ENCODE data around the gene HS6ST1. TPM values are rescaled to one million over a fixed set of nuclear protein-coding genes. Genes with fewer than 3 reads are reported as not detected.

The HS6ST1 gene
- total RNA-seq = 17.6 and 17.7 TPM in 2 replicates

GRCh38 chr2:128318776-128319464, at the start of gene HS6ST1:
TSS of gene HS6ST1 (minus strand) at chr2:128318868. CDS start at chr2:128318563, 305 bp downstream.
- Mint-ChIP-seq H3K4me1 (ENCODE audit: low read depth) (peaks cover 24% of the 10 kb centered on the region), H3K9me3 (no peaks in the 10 kb centered on the region), H3K27ac (no peak within 1 kb of the TSS), H3K27me3 (ENCODE audit: low read depth) (peaks cover 12% of the 10 kb centered on the region), H3K4me3 (ENCODE audit: low read depth) (peak within 1 kb of the TSS; percentile 87), H3K36me3 (ENCODE audit: low read depth) (peaks cover 13% of the 10 kb centered on the region)
- intact Hi-C loops (cut with micrococcal nuclease) = loop anchor here (5.0 kb wide), 1 partner anchor 87 kb away; no protein-coding TSS in a partner anchor
- DNase-seq (ENCODE audit: low spot score) = peak; percentile 84

- H3K27ac Mint-ChIP-seq = no peak overlapping the region
- DNase-seq (ENCODE audit: low spot score) = no peak
- intact Hi-C loops (cut with micrococcal nuclease) = no loop called here
- H3K4me1 Mint-ChIP-seq (ENCODE audit: low read depth) = peaks cover 4% of the 10 kb centered on the region
- no peaks in the 10 kb centered on the region for H3K36me3 Mint-ChIP-seq (ENCODE audit: low read depth)
- H3K27me3 Mint-ChIP-seq (ENCODE audit: low read depth) = no peaks in the 10 kb centered on the region
- no peaks in the 10 kb centered on the region for H3K9me3 Mint-ChIP-seq
- no peak overlapping the region for H3K4me3 Mint-ChIP-seq (ENCODE audit: low read depth)
Observed at GRCh38 chr2:128367601-128368359, 49.1 kb upstream of the HS6ST1 start.

- H3K27ac Mint-ChIP-seq = no peak overlapping the region
Observed at GRCh38 chr2:128366713-128367511, 48.2 kb upstream of the HS6ST1 start.

GRCh38 chr2:128365217-128365905, 46.7 kb upstream of the HS6ST1 start:
- Mint-ChIP-seq H3K9me3 (no peaks in the 10 kb centered on the region), H3K27me3 (ENCODE audit: low read depth) (no peaks in the 10 kb centered on the region), H3K4me1 (ENCODE audit: low read depth) (no peaks in the 10 kb centered on the region), H3K36me3 (ENCODE audit: low read depth) (no peaks in the 10 kb centered on the region), H3K4me3 (ENCODE audit: low read depth) (no peak overlapping the region), H3K27ac (no peak overlapping the region)
- no peak for DNase-seq (ENCODE audit: low spot score)
- intact Hi-C loops (cut with micrococcal nuclease) = no loop called here

More at GRCh38 chr2:128366713-128367511, 48.2 kb upstream of the HS6ST1 start:
- no peaks in the 10 kb centered on the region for H3K36me3 Mint-ChIP-seq (ENCODE audit: low read depth)
- H3K27me3 Mint-ChIP-seq (ENCODE audit: low read depth) = no peaks in the 10 kb centered on the region
- intact Hi-C loops (cut with micrococcal nuclease) = no loop called here
- H3K4me3 Mint-ChIP-seq (ENCODE audit: low read depth) = no peak overlapping the region
- H3K9me3 Mint-ChIP-seq = no peaks in the 10 kb centered on the region
- DNase-seq (ENCODE audit: low spot score) = no peak
- H3K4me1 Mint-ChIP-seq (ENCODE audit: low read depth) = no peaks in the 10 kb centered on the region

- no peaks in the 10 kb centered on the region for H3K4me1 Mint-ChIP-seq (ENCODE audit: low read depth)
- no peaks in the 10 kb centered on the region for H3K27me3 Mint-ChIP-seq (ENCODE audit: low read depth)
Observed at GRCh38 chr2:128364441-128364911, 45.8 kb upstream of the HS6ST1 start.

GRCh38 chr2:128363934-128364361, 45.3 kb upstream of the HS6ST1 start:
- intact Hi-C loops (cut with micrococcal nuclease) = no loop called here
- no peaks in the 10 kb centered on the region for H3K4me1 Mint-ChIP-seq (ENCODE audit: low read depth)
- H3K36me3 Mint-ChIP-seq (ENCODE audit: low read depth) = no peaks in the 10 kb centered on the region
- H3K27me3 Mint-ChIP-seq (ENCODE audit: low read depth) = no peaks in the 10 kb centered on the region
- H3K4me3 Mint-ChIP-seq (ENCODE audit: low read depth) = no peak overlapping the region
- no peaks in the 10 kb centered on the region for H3K9me3 Mint-ChIP-seq
- H3K27ac Mint-ChIP-seq = no peak overlapping the region
- no peak for DNase-seq (ENCODE audit: low spot score)

More at GRCh38 chr2:128364441-128364911, 45.8 kb upstream of the HS6ST1 start:
- Mint-ChIP-seq H3K4me3 (ENCODE audit: low read depth) (no peak overlapping the region), H3K9me3 (no peaks in the 10 kb centered on the region), H3K36me3 (ENCODE audit: low read depth) (no peaks in the 10 kb centered on the region), H3K27ac (no peak overlapping the region)
- intact Hi-C loops (cut with micrococcal nuclease) = no loop called here
- DNase-seq (ENCODE audit: low spot score) = no peak

- Mint-ChIP-seq H3K9me3 (no peaks in the 10 kb centered on the region), H3K27me3 (ENCODE audit: low read depth) (no peaks in the 10 kb centered on the region), H3K27ac (no peak overlapping the region), H3K4me1 (ENCODE audit: low read depth) (no peaks in the 10 kb centered on the region), H3K4me3 (ENCODE audit: low read depth) (no peak overlapping the region), H3K36me3 (ENCODE audit: low read depth) (no peaks in the 10 kb centered on the region)
- intact Hi-C loops (cut with micrococcal nuclease) = no loop called here
- no peak for DNase-seq (ENCODE audit: low spot score)
Observed at GRCh38 chr2:128362889-128363228, 44.2 kb upstream of the HS6ST1 start.

- H3K4me1 Mint-ChIP-seq (ENCODE audit: low read depth) = no peaks in the 10 kb centered on the region
- no peak overlapping the region for H3K27ac Mint-ChIP-seq
- H3K36me3 Mint-ChIP-seq (ENCODE audit: low read depth) = no peaks in the 10 kb centered on the region
- no peak for DNase-seq (ENCODE audit: low spot score)
- H3K9me3 Mint-ChIP-seq = no peaks in the 10 kb centered on the region
- intact Hi-C loops (cut with micrococcal nuclease) = no loop called here
- H3K4me3 Mint-ChIP-seq (ENCODE audit: low read depth) = no peak overlapping the region
- H3K27me3 Mint-ChIP-seq (ENCODE audit: low read depth) = peaks cover 2% of the 10 kb centered on the region
Observed at GRCh38 chr2:128362176-128362888, 43.7 kb upstream of the HS6ST1 start.

GRCh38 chr2:128361376-128362131, 42.9 kb upstream of the HS6ST1 start:
- H3K4me1 Mint-ChIP-seq (ENCODE audit: low read depth) = no peaks in the 10 kb centered on the region
- no peak overlapping the region for H3K27ac Mint-ChIP-seq
- peaks cover 2% of the 10 kb centered on the region for H3K27me3 Mint-ChIP-seq (ENCODE audit: low read depth)
- H3K36me3 Mint-ChIP-seq (ENCODE audit: low read depth) = no peaks in the 10 kb centered on the region
- intact Hi-C loops (cut with micrococcal nuclease) = no loop called here
- DNase-seq (ENCODE audit: low spot score) = no peak
- no peak overlapping the region for H3K4me3 Mint-ChIP-seq (ENCODE audit: low read depth)
- no peaks in the 10 kb centered on the region for H3K9me3 Mint-ChIP-seq

- Mint-ChIP-seq H3K36me3 (ENCODE audit: low read depth) (no peaks in the 10 kb centered on the region), H3K9me3 (no peaks in the 10 kb centered on the region), H3K4me3 (ENCODE audit: low read depth) (no peak overlapping the region), H3K4me1 (ENCODE audit: low read depth) (no peaks in the 10 kb centered on the region), H3K27ac (no peak overlapping the region), H3K27me3 (ENCODE audit: low read depth) (peaks cover 2% of the 10 kb centered on the region)
- no peak for DNase-seq (ENCODE audit: low spot score)
- intact Hi-C loops (cut with micrococcal nuclease) = no loop called here
Observed at GRCh38 chr2:128360711-128361110, 42.0 kb upstream of the HS6ST1 start.

- DNase-seq (ENCODE audit: low spot score) = no peak
Observed at GRCh38 chr2:128359841-128360240, 41.2 kb upstream of the HS6ST1 start.

More at GRCh38 chr2:128359841-128360240, 41.2 kb upstream of the HS6ST1 start:
- H3K27ac Mint-ChIP-seq = no peak overlapping the region
- H3K27me3 Mint-ChIP-seq (ENCODE audit: low read depth) = peaks cover 2% of the 10 kb centered on the region
- H3K4me1 Mint-ChIP-seq (ENCODE audit: low read depth) = no peaks in the 10 kb centered on the region
- no peak overlapping the region for H3K4me3 Mint-ChIP-seq (ENCODE audit: low read depth)
- no peaks in the 10 kb centered on the region for H3K9me3 Mint-ChIP-seq
- no peaks in the 10 kb centered on the region for H3K36me3 Mint-ChIP-seq (ENCODE audit: low read depth)
- intact Hi-C loops (cut with micrococcal nuclease) = no loop called here
